ENCODE data around the gene FKBP11.
"Not testable (repeated sequence)": the region's sequence is repeated elsewhere in the genome, so short reads cannot be mapped to it uniquely, and the experiment has no call there.

The FKBP11 gene

DNA sequence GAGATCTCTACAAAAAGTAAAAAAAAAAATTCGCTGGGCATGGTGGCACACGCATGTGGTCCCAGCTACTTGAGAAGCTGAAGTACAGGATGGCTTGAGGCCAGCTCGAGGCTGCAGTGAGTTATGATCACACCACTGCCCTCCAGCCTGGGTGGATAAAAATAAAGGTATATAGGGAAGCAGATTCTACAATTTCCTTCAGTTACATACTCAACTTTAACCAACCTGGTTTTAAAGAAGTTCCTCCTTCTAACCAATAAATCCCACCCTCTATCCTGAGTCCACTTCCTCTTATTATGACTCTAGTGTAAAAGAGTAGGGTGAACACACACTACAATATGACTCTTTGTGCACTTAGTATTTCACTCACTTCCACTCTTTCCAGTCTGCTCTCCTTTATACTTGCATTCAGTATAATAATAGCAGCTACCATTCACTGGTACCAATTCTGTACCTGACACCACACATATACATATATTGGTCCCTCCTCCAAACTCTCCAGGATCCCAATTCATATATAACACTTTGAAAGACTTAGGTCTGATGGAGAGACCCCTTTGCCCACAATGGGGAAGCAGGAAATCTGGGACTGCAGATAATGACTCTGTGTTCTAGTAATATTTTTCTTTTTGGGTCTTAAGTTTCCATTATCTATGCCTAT, 29.7 kb upstream of the FKBP11 start:
- no peak for DNase-seq (ENCODE audit: low read depth)

DNA sequence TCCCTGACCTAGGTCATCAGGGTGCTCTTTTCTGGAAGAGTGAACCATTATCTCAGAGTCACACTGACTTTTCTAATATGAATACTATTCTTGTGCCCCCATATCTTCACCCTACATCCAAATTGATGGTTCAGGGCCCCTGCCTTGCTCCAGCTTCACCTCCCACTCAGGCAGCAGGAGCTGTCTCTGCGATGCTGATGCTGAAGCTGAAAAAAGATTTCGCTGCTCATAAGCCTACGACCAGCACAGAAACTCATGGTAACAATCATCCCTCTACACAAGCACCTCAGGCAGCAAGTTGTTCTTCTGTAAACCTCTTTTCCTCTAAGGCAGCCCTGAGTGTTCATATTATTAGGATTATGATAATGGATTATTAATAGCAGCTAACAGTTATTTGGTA, 28.8 kb upstream of the FKBP11 start:
- no peak for DNase-seq (ENCODE audit: low read depth)

DNA sequence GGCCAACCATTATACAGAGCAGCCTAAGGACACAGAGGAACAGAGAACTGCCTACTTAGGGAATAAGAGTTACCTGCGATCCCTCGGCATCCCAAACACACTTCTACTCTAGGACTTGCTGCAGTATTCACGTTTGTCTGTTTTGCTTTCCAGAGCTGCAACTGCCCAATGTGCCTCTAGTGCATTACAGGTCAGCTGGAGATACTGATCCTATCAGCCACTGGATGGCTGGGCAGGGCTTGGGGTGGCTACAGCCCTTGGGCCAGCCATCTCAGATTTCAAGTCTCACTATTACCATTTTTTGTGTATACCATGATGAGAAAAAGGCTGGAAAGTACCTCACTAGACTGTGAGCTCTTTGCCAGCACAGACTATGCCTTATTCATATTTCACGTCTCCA, 27.4 kb upstream of the FKBP11 start:
- no peak for DNase-seq (ENCODE audit: low read depth)

DNA sequence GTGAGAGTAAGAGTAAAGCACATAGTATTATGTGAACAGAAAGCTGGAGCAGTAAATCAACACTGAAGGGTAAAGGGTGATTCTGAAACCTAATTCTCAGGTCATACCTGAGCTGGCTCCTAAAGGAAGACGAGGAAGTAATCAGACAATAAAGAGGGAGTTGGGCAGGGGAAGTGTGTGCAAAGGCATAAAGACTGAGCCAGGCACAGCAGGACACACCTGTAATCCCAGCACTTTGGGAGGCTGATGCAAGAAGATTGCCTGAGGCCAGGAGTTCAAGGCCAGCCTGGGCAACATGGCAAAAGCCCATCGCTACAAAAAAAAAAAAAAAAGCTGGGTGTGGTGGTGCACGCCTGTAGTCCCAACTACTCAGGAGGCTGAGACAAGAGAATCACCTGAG, 22.4 kb upstream of the FKBP11 start:
- no peak for DNase-seq (ENCODE audit: low read depth)

DNA sequence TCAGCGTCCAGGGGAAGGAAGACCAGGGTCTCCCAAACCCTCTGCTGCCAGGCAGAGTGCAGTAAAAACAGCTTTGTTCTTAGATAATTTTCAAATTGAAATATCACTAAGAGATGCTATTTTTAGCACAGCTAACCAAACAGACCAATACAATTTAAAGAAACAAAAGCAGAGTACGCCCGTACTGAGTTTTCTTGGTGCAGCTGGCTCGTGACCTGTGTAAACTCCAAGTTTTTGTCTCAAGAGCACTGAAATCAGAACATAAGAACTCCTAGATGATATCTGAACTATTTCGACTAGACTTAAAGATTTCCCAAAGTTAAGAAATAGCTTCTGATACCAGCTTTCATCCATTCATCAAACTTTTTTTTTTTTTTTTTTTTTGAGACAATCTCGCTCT, 21.7 kb upstream of the FKBP11 start:
- DNase-seq (ENCODE audit: low read depth): no peak

DNA sequence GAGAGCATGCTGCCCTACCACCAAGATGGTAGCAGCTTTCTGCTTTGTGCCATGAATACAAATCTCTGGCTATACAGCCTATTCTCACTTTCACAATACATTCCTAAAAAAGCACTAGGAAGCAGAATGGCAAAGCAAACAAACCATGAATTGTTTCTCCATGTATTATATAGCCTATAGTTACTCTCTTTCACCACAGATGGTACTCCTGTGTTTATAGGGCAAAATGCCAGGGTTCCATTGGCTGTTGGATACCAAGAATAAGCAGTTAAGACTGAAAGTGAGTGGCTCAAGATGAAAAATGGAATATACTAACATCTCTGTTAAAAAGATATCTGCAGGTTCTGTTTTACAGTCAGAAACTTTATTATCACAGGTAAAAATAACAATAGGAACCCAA, 20.9 kb upstream of the FKBP11 start:
- DNase-seq (ENCODE audit: low read depth): no peak

DNA sequence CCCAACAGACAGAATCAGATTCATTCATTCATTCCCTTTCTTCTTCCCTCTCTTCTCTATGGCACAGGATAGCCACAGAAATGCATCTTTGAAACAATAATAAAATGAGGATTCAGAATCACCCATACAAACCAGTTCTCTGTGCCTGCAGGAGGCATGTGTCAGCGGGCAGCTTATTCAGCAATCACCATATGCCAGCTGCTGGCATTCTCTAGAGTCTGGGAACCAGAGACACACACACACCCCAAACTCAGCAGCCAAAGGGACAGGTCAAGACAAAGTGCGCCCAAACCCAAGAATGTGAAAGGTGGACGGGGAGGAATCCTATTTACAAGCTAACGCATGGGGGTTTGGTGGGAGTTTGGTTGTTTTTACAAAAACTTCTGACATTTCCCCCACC, 17.9 kb upstream of the FKBP11 start:
- no peak for DNase-seq (ENCODE audit: low read depth)

DNA sequence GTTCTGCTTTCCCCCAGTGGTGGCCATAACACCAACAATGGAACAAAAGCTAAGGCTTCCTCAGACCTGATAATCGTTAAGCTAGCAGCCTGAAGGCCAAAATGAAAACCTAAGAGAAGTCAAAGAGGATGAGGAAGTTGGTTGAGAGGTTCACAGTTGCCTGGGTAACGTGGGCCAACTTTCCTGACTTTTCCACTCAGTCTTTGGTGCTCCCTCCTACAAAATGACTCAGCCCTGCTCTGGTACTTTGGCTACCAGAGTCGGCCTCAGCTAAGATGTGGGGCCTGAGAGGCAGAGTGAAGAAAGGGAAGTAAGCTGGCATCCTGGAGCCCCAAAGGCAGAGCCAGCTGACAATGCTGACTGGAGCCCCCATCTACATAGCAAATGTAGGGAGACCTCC, 14.9 kb upstream of the FKBP11 start:
- DNase-seq (ENCODE audit: low read depth): no peak

DNA sequence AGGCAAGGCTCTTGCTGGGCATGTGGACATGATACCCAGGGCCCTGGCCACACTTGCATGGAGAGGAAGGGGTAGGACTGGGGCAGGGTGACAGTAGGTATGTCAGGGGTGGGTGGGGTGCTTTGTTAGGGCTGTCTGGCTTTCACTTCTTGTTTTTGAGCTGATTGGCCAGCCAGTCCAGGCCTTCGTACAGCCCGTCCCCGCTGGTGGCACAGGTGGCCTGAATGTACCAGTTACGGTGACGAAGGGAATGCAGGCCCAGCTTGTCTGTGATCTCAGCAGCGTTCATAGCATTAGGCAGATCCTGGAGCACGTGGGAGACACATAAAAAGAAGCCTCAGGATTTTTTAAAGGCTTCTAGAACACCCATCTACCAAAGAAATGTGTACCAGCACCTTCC, 13.5 kb upstream of the FKBP11 start:
- no peak for DNase-seq (ENCODE audit: low read depth)

DNA sequence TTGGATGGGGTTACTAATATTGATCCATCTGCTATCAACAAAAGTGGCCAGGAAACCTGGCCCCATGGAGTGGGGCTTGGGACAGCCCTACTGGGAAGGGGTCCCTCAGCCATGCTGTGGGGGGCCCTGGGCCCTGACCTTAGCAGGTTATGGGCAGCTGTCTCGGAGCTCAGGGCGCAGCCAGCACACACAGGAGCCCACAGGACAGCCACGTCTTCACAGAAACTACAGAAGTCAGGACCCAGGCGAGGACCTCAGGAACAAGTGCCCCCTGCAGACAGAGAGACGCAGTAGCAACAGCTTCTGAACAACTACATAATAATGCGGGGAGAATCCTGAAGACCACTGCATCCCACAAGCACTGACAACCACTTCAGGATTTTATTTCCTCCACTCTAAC, 11.9 kb upstream of the FKBP11 start:
- DNase-seq (ENCODE audit: low read depth): no peak

DNA sequence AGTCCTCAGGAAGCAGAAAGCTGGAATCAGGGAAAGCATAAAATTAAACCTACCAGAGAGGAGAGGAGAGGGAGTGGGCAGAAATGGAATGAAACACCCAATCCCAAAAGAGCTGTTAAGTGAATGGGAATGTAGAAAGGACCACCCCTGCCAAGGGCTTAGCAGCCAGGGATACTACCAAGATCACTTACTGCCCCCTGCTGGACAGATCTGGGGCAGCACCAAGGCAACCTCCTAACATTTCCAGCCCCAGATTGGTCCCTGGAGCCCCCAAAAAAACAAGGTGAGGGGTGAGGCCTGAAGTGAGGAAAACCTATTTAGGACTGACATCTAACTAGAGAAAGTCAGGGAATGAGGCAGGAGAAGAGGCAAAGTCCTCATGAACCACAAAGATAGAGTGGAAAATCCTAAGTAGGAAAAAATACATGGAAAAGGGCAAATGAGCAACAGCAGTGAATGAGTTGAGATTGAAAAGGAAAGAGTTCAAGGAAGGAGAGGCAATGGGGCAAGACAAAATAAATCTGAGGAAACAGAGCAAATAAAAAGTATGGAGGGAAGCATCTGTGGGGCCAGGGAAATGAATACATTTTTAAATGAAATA, 11.2 kb upstream of the FKBP11 start:
- peak; percentile 67 for DNase-seq (ENCODE audit: low read depth)

DNA sequence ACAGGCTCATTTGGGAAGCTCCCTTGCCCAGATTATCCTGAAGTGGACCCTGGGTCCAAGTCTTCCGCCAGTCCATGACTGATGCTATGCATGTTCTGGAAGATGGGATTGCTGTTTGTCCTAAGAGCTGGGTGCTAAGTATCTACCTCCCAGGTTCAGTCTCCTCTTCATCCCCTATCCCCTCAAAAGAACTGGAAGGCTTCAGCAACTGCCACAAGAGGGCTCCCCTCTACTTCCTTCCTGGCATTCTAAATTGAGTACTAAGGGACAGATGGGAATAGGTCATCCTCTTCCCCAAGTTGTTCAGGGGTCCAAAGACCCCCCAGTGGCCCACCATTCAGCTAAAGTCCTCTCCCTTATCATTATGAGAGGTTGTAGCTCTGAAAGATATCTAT, 9.0 kb upstream of the FKBP11 start:
- DNase-seq (ENCODE audit: low read depth): no peak

DNA sequence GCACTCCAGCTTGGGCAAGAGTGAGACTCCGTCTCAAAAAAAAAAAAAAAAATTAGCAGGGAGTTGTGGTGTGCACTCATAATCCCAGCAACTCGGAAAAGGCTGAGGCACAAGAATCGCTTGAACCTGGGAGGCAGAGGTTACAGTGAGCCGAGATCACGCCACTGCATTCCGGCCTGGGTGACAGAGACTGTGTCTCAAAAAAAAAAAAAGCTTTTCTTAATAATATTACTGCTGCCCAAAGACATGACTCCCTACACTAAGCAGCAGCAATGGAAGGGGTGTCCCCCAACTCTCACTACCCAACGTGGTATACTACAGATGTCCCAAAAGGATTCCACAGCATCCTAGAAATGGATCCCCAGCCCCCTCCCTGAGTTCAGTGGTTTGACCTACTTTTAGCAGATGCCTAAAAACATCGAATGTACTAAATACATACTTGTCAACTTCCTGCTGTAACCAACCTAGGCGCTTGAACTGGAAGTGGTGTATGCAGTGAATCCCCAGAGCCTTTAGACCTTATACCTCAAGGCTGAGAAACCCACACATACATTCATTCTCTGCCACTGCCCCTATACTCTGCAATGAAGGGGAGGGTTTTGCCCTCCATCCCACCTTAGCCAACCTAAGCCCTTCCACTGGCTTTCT, 8.5 kb upstream of the FKBP11 start:
- DNase-seq (ENCODE audit: low read depth): no peak

DNA sequence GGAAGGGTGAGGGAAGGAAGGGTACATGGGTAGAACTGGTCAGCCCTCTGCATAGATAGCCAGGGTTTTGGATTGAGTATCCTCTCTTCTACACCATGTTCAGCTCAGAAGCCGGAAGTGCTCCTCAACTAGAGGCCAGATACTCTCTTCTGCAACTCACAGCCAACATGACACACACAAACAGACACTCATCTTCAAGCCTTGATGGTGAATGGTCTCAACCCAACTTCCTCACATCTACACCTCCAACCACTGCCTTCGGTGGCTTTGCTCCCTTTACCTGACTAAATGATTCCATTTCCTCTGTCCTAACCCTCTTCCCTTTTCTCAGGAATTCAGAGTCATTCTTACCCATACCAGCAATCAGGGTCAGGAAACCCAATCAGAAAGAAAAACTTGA, 7.6 kb upstream of the FKBP11 start:
- DNase-seq (ENCODE audit: low read depth): no peak

DNA sequence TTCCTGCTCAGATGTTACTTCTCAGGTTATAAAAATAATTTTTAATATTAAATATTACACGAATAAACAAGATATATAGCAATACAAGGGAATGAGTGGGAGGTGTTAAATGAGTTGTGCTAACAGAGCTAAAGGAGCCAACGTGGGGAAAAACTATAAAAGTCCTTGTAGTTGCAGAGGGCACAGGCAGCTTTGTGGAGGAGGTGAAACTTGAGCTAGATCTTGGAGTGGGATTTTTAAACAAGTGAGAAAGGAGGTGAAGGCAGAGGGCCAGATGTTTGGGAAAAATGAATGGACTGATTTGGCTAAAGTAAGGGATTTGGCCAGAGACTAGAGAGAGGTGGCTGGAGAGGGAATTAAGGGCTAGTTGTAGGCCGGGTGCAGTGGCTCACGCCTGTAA, 5.2 kb upstream of the FKBP11 start:
- no peak for DNase-seq (ENCODE audit: low read depth)

DNA sequence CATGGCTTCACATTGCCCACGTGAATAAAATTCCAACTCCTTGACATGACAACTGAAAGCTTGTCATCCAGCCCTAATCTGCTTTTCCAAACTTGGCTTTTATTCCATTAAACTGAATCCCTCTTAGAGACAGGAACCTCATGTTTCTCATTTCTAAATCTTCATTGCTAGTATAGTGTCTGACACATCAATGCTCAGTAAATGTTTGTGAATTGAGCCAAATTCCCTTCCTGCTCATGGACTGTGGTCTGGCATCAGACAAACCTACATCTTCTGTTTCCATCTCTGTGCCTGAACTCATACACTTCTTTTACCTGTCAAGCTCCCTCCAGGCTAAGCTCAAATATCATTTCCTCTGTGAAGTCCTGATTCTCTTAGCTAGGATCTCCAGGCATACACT, 4.3 kb upstream of the FKBP11 start:
- no peak for DNase-seq (ENCODE audit: low read depth)

DNA sequence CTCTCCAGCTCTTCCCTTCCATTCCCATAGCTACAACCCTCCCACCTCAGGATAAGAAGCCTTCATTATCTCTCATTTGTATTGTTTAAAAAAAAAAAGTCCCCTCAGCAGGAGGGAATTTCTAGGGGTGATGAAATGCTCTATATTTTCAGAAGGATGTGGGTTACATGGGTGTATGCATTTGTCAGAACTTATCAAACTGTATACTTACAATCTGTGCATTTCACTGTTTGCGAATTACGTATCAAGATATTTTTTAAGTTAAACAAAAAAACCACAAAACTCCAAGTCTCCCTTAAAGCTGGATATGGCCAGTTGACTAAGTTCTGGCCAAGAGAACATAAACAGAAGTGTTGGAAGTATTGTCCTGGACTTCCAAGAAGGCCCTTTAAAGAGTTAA, 2.0 kb upstream of the FKBP11 start:
- DNase-seq (ENCODE audit: low read depth): no peak

DNA sequence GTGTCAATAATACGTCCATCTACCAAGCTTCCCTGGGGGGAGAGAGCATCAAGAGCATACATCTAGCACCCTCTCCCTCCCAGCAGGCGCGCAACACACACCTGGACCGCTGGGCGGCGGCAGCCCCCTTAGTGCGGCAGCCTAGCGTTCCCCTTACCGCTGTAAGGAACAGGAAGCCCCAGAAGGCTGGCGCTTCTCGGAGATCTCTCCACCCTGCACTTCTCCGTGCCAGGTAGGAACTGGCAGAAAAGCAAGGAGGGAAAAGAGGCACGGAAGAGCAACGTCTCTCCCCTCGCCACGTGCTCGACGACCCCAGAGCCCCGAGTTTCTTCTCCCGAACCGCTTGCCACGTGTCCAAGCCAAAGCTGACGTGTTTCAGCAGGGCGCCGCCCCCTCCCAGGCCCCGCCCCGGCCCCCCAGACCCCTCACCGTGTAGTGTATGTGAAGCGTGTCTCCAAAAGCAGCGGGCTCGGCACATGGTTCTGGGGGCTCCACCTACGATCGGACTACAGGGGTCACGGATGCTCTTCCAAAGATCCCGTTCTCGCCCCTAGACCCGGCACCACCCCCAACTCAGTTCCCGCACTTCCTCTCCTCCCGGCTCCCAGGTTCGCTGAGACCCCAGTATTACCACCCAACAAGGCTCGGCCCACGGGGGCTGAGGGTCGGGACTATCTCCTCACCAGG, 532 bp downstream of the FKBP11 start:
- DNase-seq (ENCODE audit: low read depth): peak; percentile 68

DNA sequence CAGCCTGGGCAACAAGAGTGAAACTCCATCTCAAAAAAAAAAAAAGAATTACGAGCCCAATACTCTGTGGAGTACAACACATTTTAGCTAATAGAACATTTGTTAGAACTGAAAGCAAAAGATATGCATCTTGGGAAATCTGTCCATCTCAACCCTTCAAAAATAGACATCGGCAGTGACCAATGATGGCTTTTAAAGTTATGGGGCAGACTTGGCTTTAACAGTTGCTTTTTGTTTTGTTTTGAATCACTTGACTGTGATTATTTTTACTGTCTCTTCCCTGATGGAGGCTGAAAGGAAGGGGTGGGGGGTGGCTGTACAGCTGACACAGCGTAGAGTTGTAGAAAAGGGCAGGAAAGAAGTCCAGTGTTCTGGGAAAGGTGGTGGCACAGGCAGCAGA, 2.2 kb downstream of the FKBP11 start:
- DNase-seq (ENCODE audit: low read depth): no peak

DNA sequence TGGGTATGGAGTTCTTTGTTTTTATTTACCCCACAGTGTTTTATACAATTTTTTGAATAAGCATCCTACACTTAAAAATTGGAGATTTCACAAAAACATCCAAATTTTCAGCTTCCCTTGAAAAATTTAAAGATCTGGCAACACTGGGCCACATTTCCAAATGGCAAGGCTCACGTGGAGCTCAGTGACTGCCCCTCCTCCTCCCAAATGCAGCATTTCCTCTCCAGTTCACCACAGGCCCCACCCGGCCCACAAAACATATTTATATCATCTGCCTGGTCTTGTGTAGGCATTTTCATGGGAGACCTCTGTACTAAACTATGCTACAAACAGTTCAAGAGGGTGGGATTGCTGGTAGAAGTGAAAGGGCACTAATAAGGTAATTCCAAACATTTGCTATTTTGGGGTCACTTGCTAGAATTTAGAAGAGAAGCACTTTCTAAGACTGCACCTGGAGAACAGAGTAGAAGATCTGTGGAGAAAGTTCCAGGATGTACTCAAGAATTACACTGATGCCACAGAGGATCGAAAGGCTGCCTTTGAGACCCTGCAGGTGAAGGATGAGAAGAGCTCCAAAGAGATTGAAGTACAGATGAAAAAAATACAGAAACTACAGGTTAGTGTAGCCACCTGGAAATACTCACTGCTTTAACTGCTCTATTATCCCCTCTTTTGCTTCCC, 7.3 kb downstream of the FKBP11 start:
- DNase-seq (ENCODE audit: low read depth): peak; percentile 42

DNA sequence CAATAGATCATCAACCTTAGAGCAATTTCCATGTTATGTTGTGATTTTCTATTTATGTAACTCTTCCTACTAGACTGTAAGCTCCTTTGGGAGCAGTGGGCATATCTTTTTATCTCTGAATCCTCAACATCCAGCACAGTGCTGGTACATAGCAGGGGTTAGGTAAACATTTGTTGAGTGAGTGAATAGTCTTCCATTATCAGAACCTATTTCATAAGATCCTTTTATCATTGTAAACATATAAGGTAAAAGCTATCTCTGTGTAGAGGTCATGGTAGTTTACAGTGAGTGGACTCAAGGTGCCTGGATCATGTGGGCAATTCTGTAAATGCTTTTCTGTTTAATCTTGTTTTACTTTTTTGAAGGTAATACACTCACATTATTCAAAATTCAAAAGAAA, 15.1 kb downstream of the FKBP11 start:
- no peak for DNase-seq (ENCODE audit: low read depth)

DNA sequence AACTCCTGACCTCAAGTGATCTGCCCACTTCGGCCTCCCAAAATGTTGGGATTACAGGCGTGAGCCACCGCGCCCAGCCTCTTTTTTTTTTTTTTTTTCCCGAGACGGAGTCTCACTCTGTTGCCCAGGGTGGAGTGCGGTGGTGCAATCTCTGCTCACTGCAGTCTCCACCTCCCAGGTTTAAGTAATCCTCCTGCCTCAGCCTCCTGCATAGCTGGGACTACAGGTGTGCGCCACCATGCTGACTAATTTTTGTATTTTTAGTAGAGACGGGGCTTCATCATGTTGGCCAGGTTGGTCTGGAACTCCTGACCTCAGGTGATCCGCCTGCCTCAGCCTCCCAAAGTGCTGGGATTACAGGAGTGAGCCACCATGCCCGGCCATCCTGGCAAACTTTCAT, 15.6 kb downstream of the FKBP11 start:
- DNase-seq (ENCODE audit: low read depth): not testable (repeated sequence)

DNA sequence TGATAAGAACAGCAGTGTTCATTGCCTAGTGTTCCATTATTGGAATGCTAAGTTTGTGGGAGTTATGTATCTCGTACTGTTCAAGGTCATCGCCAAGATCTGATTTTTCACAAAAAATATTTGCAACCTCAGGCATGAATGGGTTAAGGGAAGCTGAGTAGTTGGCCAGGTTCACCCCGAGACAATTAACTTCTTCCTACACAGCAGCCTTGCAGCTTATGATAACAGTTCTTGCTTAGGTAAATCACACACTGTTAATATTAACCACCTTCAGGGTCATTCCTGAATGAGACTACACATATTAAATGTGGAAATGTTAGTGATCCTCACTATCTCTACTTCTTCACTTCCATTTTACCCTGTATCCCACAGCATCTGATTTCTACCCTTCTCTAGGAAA, 18.0 kb downstream of the FKBP11 start:
- DNase-seq (ENCODE audit: low read depth): no peak

Measured in activated T-helper 1 cell treated with Interleukin-2 at 50 U/mL for 16 hours (primary cell).